Transverse colon (tissue), 3 donors: ENCODE results near the gene SUB1.

Source experiments
- CTCF ChIP-seq, 5 experiments: fragments of 200-600 bp in 3 of 5; fragments of 450-650 bp in 2 of 5; sonication (generic) in 3 of 5; IDR thresholded peaks; 1 replicate in 2 of 5; 2 replicates in 3 of 5; pipeline ENCODE4 v1.5.1; 2016 to 2017; ENCODE audit warnings: antibody characterized with exemption in 5 of 5, inconsistent platforms in 3 of 5, mild to moderate bottlenecking in 2 of 5, moderate library complexity in 1 of 5
- POLR2A ChIP-seq: fragments of 450-650 bp; IDR thresholded peaks from one replicate; pipeline ENCODE4 v1.6.1; 2016; ENCODE audit warnings: antibody characterized with exemption, mild to moderate bottlenecking, moderate library complexity

DNA sequence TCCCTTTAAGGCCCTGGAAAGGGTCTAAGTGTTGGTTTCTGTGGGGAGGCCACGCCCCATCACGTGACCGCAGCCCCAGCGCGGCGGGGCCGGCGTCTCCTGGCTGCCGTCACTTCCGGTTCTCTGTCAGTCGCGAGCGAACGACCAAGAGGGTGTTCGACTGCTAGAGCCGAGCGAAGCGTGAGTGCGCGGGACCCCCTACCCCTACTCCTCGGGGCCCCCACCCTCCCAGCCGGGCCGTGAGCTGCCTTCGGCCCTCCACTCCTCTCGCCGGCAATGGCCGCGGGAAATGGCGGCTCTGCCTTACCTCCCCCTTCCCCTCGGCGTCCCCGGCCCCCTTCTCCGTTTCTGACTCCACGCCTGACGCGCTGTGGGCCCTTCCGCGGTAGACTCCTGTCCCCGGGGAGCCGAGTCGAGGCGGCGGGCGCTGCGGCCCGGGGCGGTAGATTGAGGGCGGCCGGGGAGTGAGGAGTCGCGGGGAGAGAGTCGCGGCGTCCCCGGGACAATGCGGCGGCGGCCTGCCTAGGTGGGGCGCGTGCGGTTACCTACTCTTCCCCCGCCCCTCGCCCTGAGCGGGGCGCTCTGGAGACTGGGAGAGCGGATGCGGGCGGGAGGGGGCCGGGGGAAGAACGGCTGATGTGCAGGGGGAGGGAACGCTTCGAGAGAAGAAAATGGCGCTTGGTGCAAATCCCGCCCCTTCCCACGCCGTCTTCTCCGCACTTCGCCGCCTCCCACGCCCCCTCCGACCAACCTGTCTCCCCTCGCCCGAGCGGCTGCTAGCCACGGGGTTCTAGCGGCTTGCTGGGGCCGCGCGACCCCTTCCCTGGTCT is at the start of gene SUB1:
- TF ChIP-seq CTCF (IDR thresholded peaks at IDR 0.05) (no peak), POLR2A (peak; percentile 87)
